GM19395 (cell line): ENCODE measurements around the gene POLR1B.
A peak's percentile ranks its signal among the peaks of the same experiment; 100 is the strongest.
"Not testable (repeated sequence)": the region's sequence is repeated elsewhere in the genome, so short reads cannot be mapped to it uniquely, and the experiment has no call there.

Source experiments
- ATAC-seq: cut with Tn5 transposase; IDR thresholded peaks from one replicate; pipeline ENCODE4 v1.9.1; 2021; ENCODE audit warnings: mild to moderate bottlenecking, moderate library complexity; ENCODE audit not compliant: unreplicated experiment

POLR1B gene

GRCh38 chr2:112600634-112601033 lies 58.4 kb downstream of the POLR1B start:
- no peak for ATAC-seq

- no peak for ATAC-seq
Measured at GRCh38 chr2:112601754-112602153, 59.5 kb downstream of the POLR1B start.

GRCh38 chr2:112602917-112603316 lies 60.7 kb downstream of the POLR1B start:
- no peak for ATAC-seq

- no peak for ATAC-seq
Measured at GRCh38 chr2:112603731-112604130, 61.5 kb downstream of the POLR1B start.

GRCh38 chr2:112604952-112605351 lies 62.7 kb downstream of the POLR1B start:
- ATAC-seq, result no peak

GRCh38 chr2:112605926-112606325 lies 63.7 kb downstream of the POLR1B start:
- no peak for ATAC-seq

- ATAC-seq, result no peak
Measured at GRCh38 chr2:112606547-112606946, 64.3 kb downstream of the POLR1B start.

- no peak for ATAC-seq
Measured at GRCh38 chr2:112607680-112608438, 65.6 kb downstream of the POLR1B start.

- ATAC-seq, result not testable (repeated sequence)
Measured at GRCh38 chr2:112609320-112609719, 67.1 kb downstream of the POLR1B start.

GRCh38 chr2:112612283-112612682 lies 70.0 kb downstream of the POLR1B start:
- ATAC-seq, result not testable (repeated sequence)

GRCh38 chr2:112614201-112614840 lies 72.1 kb downstream of the POLR1B start:
- ATAC-seq, result no peak

GRCh38 chr2:112615051-112615450 lies 72.8 kb downstream of the POLR1B start:
- no peak for ATAC-seq

GRCh38 chr2:112615798-112616197 lies 73.5 kb downstream of the POLR1B start:
- not testable (repeated sequence) for ATAC-seq

- no peak for ATAC-seq
Measured at GRCh38 chr2:112618383-112618782, 76.1 kb downstream of the POLR1B start.

GRCh38 chr2:112621790-112622527 lies 79.7 kb downstream of the POLR1B start:
- ATAC-seq, result no peak

GRCh38 chr2:112622528-112622849 lies 80.2 kb downstream of the POLR1B start:
- no peak for ATAC-seq

- peak; percentile 86 for ATAC-seq
Measured at GRCh38 chr2:112623913-112624777, 81.9 kb downstream of the POLR1B start.

GRCh38 chr2:112625474-112626114 lies 83.3 kb downstream of the POLR1B start:
- ATAC-seq, result no peak

- ATAC-seq, result peak; percentile 53
Measured at GRCh38 chr2:112626604-112627059, 84.4 kb downstream of the POLR1B start.
